HepG2 (cell line): ENCODE data around the gene DOK1.

Experiments
- EP300 ChIP-seq, 3 experiments: sonication (generic) in 1 of 3; formaldehyde crosslinking in 1 of 3; IDR thresholded peaks; 2 replicates each; pipeline versions ENCODE4 v1.5.1 to v1.6.1; 2011 to 2020; ENCODE audit warnings: low read depth in 2 of 3, low read length in 2 of 3, borderline replicate concordance in 1 of 3, improper control_type of control experiment in 1 of 3, mild to moderate bottlenecking in 1 of 3, missing genetic modification reagents in 1 of 3, moderate library complexity in 1 of 3
- FOSL2 ChIP-seq: sonication (generic); formaldehyde crosslinking; IDR thresholded peaks from 2 replicates; pipeline ENCODE4 v1.4.0; 2020; ENCODE audit warnings: missing genetic modification reagents
- GTF2F1 ChIP-seq: fragments of 150-350 bp; IDR thresholded peaks from 2 replicates; pipeline ENCODE4 v1.6.1; 2014; ENCODE audit warnings: low read length
- KLF16 ChIP-seq, 2 experiments: sonication (generic) in 1 of 2; formaldehyde crosslinking in 1 of 2; IDR thresholded peaks; 2 replicates each; pipeline versions ENCODE4 v1.6.1 to v1.8.0; 2016 to 2023; ENCODE audit warnings: missing genetic modification reagents in 2 of 2, missing compliant biosample characterization in 1 of 2
- MIER3 ChIP-seq: IDR thresholded peaks from 2 replicates; pipeline ENCODE4 v1.6.1; 2016; ENCODE audit warnings: missing compliant biosample characterization, borderline replicate concordance
- POLR2A ChIP-seq, 2 experiments: IDR thresholded peaks; 2 replicates each; pipeline ENCODE4 v1.6.1; 2011; ENCODE audit warnings: low read depth in 2 of 2, low read length in 2 of 2, mild to moderate bottlenecking in 1 of 2, moderate library complexity in 1 of 2; ENCODE audit not compliant: insufficient read depth in 1 of 2
- RXRA ChIP-seq: sonication (generic); formaldehyde crosslinking; IDR thresholded peaks from 2 replicates; pipeline ENCODE4 v1.5.1; 2020; ENCODE audit warnings: missing genetic modification reagents
- SNAPC2 ChIP-seq: sonication (generic); formaldehyde crosslinking; IDR thresholded peaks from 2 replicates; pipeline ENCODE4 v1.8.1; 2022; ENCODE audit warnings: mild to moderate bottlenecking, missing genetic modification reagents
- YEATS2 ChIP-seq: sonication (generic); formaldehyde crosslinking; IDR thresholded peaks from 2 replicates; pipeline ENCODE4 v1.4.0; 2020; ENCODE audit warnings: missing genetic modification reagents, borderline replicate concordance
- ZMAT3 ChIP-seq: sonication (generic); formaldehyde crosslinking; conservative IDR thresholded peaks from 2 replicates; pipeline ENCODE4 v1.7.0; 2021; ENCODE audit warnings: missing genetic modification reagents
- ZNF343 ChIP-seq: sonication (generic); formaldehyde crosslinking; IDR thresholded peaks from 2 replicates; pipeline ENCODE4 v1.4.0; 2020; ENCODE audit warnings: mild to moderate bottlenecking, missing genetic modification reagents
- ZNF629 ChIP-seq: sonication (generic); formaldehyde crosslinking; conservative IDR thresholded peaks from 2 replicates; pipeline ENCODE4 v1.5.0; 2020; ENCODE audit warnings: missing genetic modification reagents
- TF ChIP-seq, protein P1 (sequence below), 2 experiments: IDR thresholded peaks; 2 replicates each; pipeline ENCODE4 v1.6.1; 2011 to 2012; ENCODE audit warnings: low read length in 2 of 2, borderline replicate concordance in 1 of 2, low read depth in 1 of 2, mild to moderate bottlenecking in 1 of 2, moderate library complexity in 1 of 2
- TF ChIP-seq, protein P2 (sequence below): sonication (generic); formaldehyde crosslinking; IDR thresholded peaks from 2 replicates; pipeline ENCODE4 v1.4.0; 2020; ENCODE audit warnings: missing genetic modification reagents

DNA sequence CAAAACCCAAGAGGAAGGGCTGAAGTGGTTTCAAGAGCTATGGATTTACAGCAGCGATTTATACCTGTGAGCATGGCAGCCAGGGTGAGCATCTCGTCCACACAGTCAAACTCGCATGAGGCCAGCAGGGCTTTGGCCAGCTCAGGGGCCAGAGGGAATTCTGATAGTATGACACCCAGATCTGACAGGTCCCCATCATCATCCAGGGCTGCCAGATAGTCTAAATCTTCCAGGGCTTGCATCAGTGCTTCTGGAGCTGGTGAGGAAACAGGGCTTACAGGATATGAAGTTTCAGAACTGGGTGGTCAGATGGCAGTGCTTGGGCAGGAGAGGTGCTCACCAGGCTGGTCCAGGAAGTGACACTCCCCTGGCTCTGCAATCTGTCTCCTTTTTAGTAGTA is 32.0 kb upstream of the DOK1 start:
- TF ChIP-seq SNAPC2 (no peak), ZMAT3 (no peak), RXRA (CRISPR knock-in tag) (no peak), MIER3 (no peak), FOSL2 (no peak), EP300 (IDR thresholded peaks at IDR 0.05; ENCODE audit: low read depth in 2 of 2, low read length in 2 of 2) (no peak), EP300 (CRISPR knock-in tag; IDR thresholded peaks at IDR 0.05; ENCODE audit: borderline replicate concordance) (no peak), GTF2F1 (no peak), YEATS2 (CRISPR knock-in tag) (no peak), POLR2A (IDR thresholded peaks at IDR 0.05; ENCODE audit: insufficient read depth in 1 of 2, low read depth in 2 of 2, low read length in 2 of 2) (no peak), KLF16 (CRISPR knock-in tag; IDR thresholded peaks at IDR 0.05) (no peak), ZNF343 (no peak), ZNF629 (CRISPR knock-in tag) (no peak)
- TF ChIP-seq, protein P1, sequence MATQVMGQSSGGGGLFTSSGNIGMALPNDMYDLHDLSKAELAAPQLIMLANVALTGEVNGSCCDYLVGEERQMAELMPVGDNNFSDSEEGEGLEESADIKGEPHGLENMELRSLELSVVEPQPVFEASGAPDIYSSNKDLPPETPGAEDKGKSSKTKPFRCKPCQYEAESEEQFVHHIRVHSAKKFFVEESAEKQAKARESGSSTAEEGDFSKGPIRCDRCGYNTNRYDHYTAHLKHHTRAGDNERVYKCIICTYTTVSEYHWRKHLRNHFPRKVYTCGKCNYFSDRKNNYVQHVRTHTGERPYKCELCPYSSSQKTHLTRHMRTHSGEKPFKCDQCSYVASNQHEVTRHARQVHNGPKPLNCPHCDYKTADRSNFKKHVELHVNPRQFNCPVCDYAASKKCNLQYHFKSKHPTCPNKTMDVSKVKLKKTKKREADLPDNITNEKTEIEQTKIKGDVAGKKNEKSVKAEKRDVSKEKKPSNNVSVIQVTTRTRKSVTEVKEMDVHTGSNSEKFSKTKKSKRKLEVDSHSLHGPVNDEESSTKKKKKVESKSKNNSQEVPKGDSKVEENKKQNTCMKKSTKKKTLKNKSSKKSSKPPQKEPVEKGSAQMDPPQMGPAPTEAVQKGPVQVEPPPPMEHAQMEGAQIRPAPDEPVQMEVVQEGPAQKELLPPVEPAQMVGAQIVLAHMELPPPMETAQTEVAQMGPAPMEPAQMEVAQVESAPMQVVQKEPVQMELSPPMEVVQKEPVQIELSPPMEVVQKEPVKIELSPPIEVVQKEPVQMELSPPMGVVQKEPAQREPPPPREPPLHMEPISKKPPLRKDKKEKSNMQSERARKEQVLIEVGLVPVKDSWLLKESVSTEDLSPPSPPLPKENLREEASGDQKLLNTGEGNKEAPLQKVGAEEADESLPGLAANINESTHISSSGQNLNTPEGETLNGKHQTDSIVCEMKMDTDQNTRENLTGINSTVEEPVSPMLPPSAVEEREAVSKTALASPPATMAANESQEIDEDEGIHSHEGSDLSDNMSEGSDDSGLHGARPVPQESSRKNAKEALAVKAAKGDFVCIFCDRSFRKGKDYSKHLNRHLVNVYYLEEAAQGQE (IDR thresholded peaks at IDR 0.05; ENCODE audit: borderline replicate concordance in 1 of 2, low read depth in 1 of 2, low read length in 2 of 2): no peak
- TF ChIP-seq, protein P2, sequence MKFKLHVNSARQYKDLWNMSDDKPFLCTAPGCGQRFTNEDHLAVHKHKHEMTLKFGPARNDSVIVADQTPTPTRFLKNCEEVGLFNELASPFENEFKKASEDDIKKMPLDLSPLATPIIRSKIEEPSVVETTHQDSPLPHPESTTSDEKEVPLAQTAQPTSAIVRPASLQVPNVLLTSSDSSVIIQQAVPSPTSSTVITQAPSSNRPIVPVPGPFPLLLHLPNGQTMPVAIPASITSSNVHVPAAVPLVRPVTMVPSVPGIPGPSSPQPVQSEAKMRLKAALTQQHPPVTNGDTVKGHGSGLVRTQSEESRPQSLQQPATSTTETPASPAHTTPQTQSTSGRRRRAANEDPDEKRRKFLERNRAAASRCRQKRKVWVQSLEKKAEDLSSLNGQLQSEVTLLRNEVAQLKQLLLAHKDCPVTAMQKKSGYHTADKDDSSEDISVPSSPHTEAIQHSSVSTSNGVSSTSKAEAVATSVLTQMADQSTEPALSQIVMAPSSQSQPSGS (CRISPR knock-in tag): no peak
